ENCODE data around the gene CX3CR1. TPM values are rescaled to one million over a fixed set of nuclear protein-coding genes. Genes with fewer than 3 reads are reported as not detected.
A peak's percentile ranks its signal among the peaks of the same experiment; 100 is the strongest.

The CX3CR1 gene
- total and polyA plus RNA-seq, 8 donors: 0.08 to 13.0 (median 1.2) TPM

GRCh38 chr3:39264053-39264452, 15.8 kb downstream of the CX3CR1 start:
- ATAC-seq (no peak), DNase-seq (no peak), FAIRE-seq (no peak)
- WGBS, 2 donors: 70 to 86% methylated on average over 3 of the region's 3 CpGs
- Histone ChIP-seq H3K9me3 (no peaks in the 10 kb centered on the region), H3K4me3 (no peak overlapping the region), H3K4me1 (no peaks in the 10 kb centered on the region), H3K27me3 (no peaks in the 10 kb centered on the region), H3K36me3 (no peaks in the 10 kb centered on the region), H3K27ac (no peak overlapping the region)
- TF ChIP-seq CTCF (IDR thresholded peaks at IDR 0.05): no peak
- intact Hi-C loops (cut with DNase I): no loop called here

- Histone ChIP-seq H3K4me3 (no peak overlapping the region), H3K27me3 (no peaks in the 10 kb centered on the region), H3K36me3 (no peaks in the 10 kb centered on the region), H3K4me1 (no peaks in the 10 kb centered on the region), H3K9me3 (no peaks in the 10 kb centered on the region), H3K27ac (no peak overlapping the region)
- WGBS, 2 donors: 47 to 56% methylated on average over 6 of the region's 6 CpGs
- no peak for TF ChIP-seq CTCF (IDR thresholded peaks at IDR 0.05)
- ATAC-seq (no peak), FAIRE-seq (no peak), DNase-seq (no peak)
- intact Hi-C loops (cut with DNase I): no loop called here
Measured at GRCh38 chr3:39263576-39263975, 16.3 kb downstream of the CX3CR1 start.

- no peak for TF ChIP-seq CTCF (IDR thresholded peaks at IDR 0.05)
- Histone ChIP-seq H3K27ac (no peak overlapping the region), H3K4me1 (no peaks in the 10 kb centered on the region), H3K4me3 (no peak overlapping the region), H3K27me3 (no peaks in the 10 kb centered on the region), H3K36me3 (no peaks in the 10 kb centered on the region), H3K9me3 (no peaks in the 10 kb centered on the region)
- no peak for DNase-seq
- intact Hi-C loops (cut with DNase I): no loop called here
- 47 to 62% methylated on average over 8 of the region's 8 CpGs for WGBS, 2 donors
- no peak for FAIRE-seq
- ATAC-seq: no peak
Measured at GRCh38 chr3:39262846-39263245, 17.0 kb downstream of the CX3CR1 start.

GRCh38 chr3:39261726-39262125, 18.1 kb downstream of the CX3CR1 start:
- DNase-seq (no peak), FAIRE-seq (no peak), ATAC-seq (no peak)
- no peak for TF ChIP-seq CTCF (IDR thresholded peaks at IDR 0.05)
- intact Hi-C loops (cut with DNase I): no loop called here
- H3K9me3 ChIP-seq: no peaks in the 10 kb centered on the region
- no peaks in the 10 kb centered on the region for H3K4me1 ChIP-seq
- H3K27me3 ChIP-seq: no peaks in the 10 kb centered on the region
- H3K36me3 ChIP-seq: no peaks in the 10 kb centered on the region
- H3K4me3 ChIP-seq: no peak overlapping the region
- no peak overlapping the region for H3K27ac ChIP-seq

GRCh38 chr3:39260957-39261356, 18.9 kb downstream of the CX3CR1 start:
- DNase-seq (peak in 1 of 6 donors; percentile 64), FAIRE-seq (peak; percentile 91)
- WGBS, 2 donors: 29 to 41% methylated on average over 7 of the region's 7 CpGs

More at GRCh38 chr3:39260957-39261356, 18.9 kb downstream of the CX3CR1 start:
- H3K27me3 ChIP-seq: no peaks in the 10 kb centered on the region
- no peak overlapping the region for H3K4me3 ChIP-seq
- intact Hi-C loops (cut with DNase I): no loop called here
- H3K36me3 ChIP-seq: no peaks in the 10 kb centered on the region
- no peaks in the 10 kb centered on the region for H3K4me1 ChIP-seq
- ATAC-seq: peak in 3 of 4 donors; percentile 72 to 95 (median 84)
- peak in 1 of 4 donors; percentile 5 for TF ChIP-seq CTCF (IDR thresholded peaks at IDR 0.05)
- H3K27ac ChIP-seq: no peak overlapping the region
- H3K9me3 ChIP-seq: no peaks in the 10 kb centered on the region
